Renal pelvis (tissue), 12 donors: ENCODE results near the gene LMO7. TPM values are rescaled to one million over a fixed set of nuclear protein-coding genes. Genes with fewer than 3 reads are reported as not detected.
A peak's percentile ranks its signal among the peaks of the same experiment; 100 is the strongest.

Experiments
- DNase-seq: peaks from one replicate; pipeline ENCODE4 v3.0.0-alpha.2; 2013
- long read RNA-seq, 16 experiments: transcript quantifications; one replicate each; lab custom pipeline, GENCODE V29; 2026
- polyA plus RNA-seq, 3 donors: library from polyadenylated mRNA; unstranded; fragments of 120-200 nt; gene quantifications; one replicate each; pipeline ENCODE4 v1.2.1, GENCODE V29; 2013; ENCODE audit not compliant: insufficient read length in 3 of 3

Gene LMO7
- 100 to 1,000 TPM in 1 of 3 donors, 10 to 100 TPM in 2; 84.7 to 101 (median 88.0) TPM for polyA plus RNA-seq
- long read RNA-seq, donor 1, transcript LMO7-227 (1 exons, 2,039 nt): major isoform, 6 of 7 reads
- long read RNA-seq, donor 1, partial matches to known transcripts: 0 of 7 reads
- long read RNA-seq, donor 1, other reads (novel, unspliced or antisense): 0 of 7 reads
- long read RNA-seq, donor 2, partial matches to known transcripts: 0 of 5 reads
- long read RNA-seq, donor 2, other reads (novel, unspliced or antisense): 0 of 5 reads
- long read RNA-seq, donor 3, transcript LMO7-227 (1 exons, 2,039 nt): major isoform, 12 of 15 reads
- long read RNA-seq, donor 3, partial matches to known transcripts: 0 of 15 reads
- long read RNA-seq, donor 3, other reads (novel, unspliced or antisense): 0 of 15 reads
- long read RNA-seq, donor 4, transcript LMO7-227 (1 exons, 2,039 nt): major isoform, 17 of 17 reads
- long read RNA-seq, donor 4, partial matches to known transcripts: 0 of 17 reads
- long read RNA-seq, donor 4, other reads (novel, unspliced or antisense): 0 of 17 reads
- long read RNA-seq, donor 5, transcript LMO7-227 (1 exons, 2,039 nt): major isoform, 5 of 6 reads
- long read RNA-seq, donor 5, partial matches to known transcripts: 0 of 6 reads
- long read RNA-seq, donor 5, other reads (novel, unspliced or antisense): 0 of 6 reads
- long read RNA-seq, donor 6, transcript LMO7-227 (1 exons, 2,039 nt): major isoform, 12 of 12 reads
- long read RNA-seq, donor 6, partial matches to known transcripts: 0 of 12 reads
- long read RNA-seq, donor 6, other reads (novel, unspliced or antisense): 0 of 12 reads
- long read RNA-seq, donor 7, transcript LMO7-227 (1 exons, 2,039 nt): major isoform, 10 of 16 reads
- long read RNA-seq, donor 7, partial matches to known transcripts: 0 of 16 reads
- long read RNA-seq, donor 7, other reads (novel, unspliced or antisense): 0 of 16 reads
- long read RNA-seq, donor 8, transcript LMO7-227 (1 exons, 2,039 nt): major isoform, 5 of 5 reads
- long read RNA-seq, donor 8, partial matches to known transcripts: 0 of 5 reads
- long read RNA-seq, donor 8, other reads (novel, unspliced or antisense): 0 of 5 reads
- long read RNA-seq, donor 9, transcript LMO7-227 (1 exons, 2,039 nt): major isoform, 15 of 15 reads
- long read RNA-seq, donor 9, partial matches to known transcripts: 0 of 15 reads
- long read RNA-seq, donor 9, other reads (novel, unspliced or antisense): 0 of 15 reads
- long read RNA-seq, donor 10, transcript LMO7-227 (1 exons, 2,039 nt): major isoform, 13 of 16 reads
- long read RNA-seq, donor 10, partial matches to known transcripts: 0 of 16 reads
- long read RNA-seq, donor 10, other reads (novel, unspliced or antisense): 0 of 16 reads
- long read RNA-seq, donor 11, transcript LMO7-227 (1 exons, 2,039 nt): major isoform, 7 of 7 reads
- long read RNA-seq, donor 11, partial matches to known transcripts: 0 of 7 reads
- long read RNA-seq, donor 11, other reads (novel, unspliced or antisense): 0 of 7 reads
- long read RNA-seq, donor 12, transcript LMO7-227 (1 exons, 2,039 nt): major isoform, 5 of 6 reads
- long read RNA-seq, donor 12, partial matches to known transcripts: 0 of 6 reads
- long read RNA-seq, donor 12, other reads (novel, unspliced or antisense): 0 of 6 reads
- long read RNA-seq, donor 13, transcript LMO7-227 (1 exons, 2,039 nt): major isoform, 11 of 15 reads
- long read RNA-seq, donor 13, partial matches to known transcripts: 0 of 15 reads
- long read RNA-seq, donor 13, other reads (novel, unspliced or antisense): 0 of 15 reads
- long read RNA-seq, donor 14: 0 reads
- long read RNA-seq, donor 15: 0 reads
- long read RNA-seq, donor 16, transcript LMO7-227 (1 exons, 2,039 nt): major isoform, 10 of 12 reads
- long read RNA-seq, donor 16, partial matches to known transcripts: 0 of 12 reads
- long read RNA-seq, donor 16, other reads (novel, unspliced or antisense): 0 of 12 reads

- peak; percentile 46 for DNase-seq
Observed at GRCh38 chr13:75635828-75636435, at the start of gene LMO7. Gene LMO7 (plus strand): TSS chr13:75636330. CDS start chr13:75636658, 328 bp downstream.

- no peak for DNase-seq
Observed at GRCh38 chr13:75587679-75588078, 48.5 kb upstream of the LMO7 start.

GRCh38 chr13:75596657-75597182 lies 39.4 kb upstream of the LMO7 start:
- no peak for DNase-seq

GRCh38 chr13:75600371-75600770 lies 35.8 kb upstream of the LMO7 start:
- DNase-seq: no peak

- no peak for DNase-seq
Observed at GRCh38 chr13:75603038-75603437, 33.1 kb upstream of the LMO7 start.

- no peak for DNase-seq
Observed at GRCh38 chr13:75607447-75607846, 28.7 kb upstream of the LMO7 start.

- no peak for DNase-seq
Observed at GRCh38 chr13:75610466-75610865, 25.7 kb upstream of the LMO7 start.

- no peak for DNase-seq
Observed at GRCh38 chr13:75612354-75612753, 23.8 kb upstream of the LMO7 start.

GRCh38 chr13:75617230-75617629 lies 18.9 kb upstream of the LMO7 start:
- no peak for DNase-seq

- DNase-seq: no peak
Observed at GRCh38 chr13:75618308-75618707, 17.8 kb upstream of the LMO7 start.

GRCh38 chr13:75620020-75620419 lies 16.1 kb upstream of the LMO7 start:
- DNase-seq: no peak

GRCh38 chr13:75621147-75621546 lies 15.0 kb upstream of the LMO7 start:
- no peak for DNase-seq

- DNase-seq: no peak
Observed at GRCh38 chr13:75628801-75629200, 7.3 kb upstream of the LMO7 start.

GRCh38 chr13:75633285-75633684 lies 2.8 kb upstream of the LMO7 start:
- no peak for DNase-seq

- DNase-seq: no peak
Observed at GRCh38 chr13:75635101-75635827, 866 bp upstream of the LMO7 start.

GRCh38 chr13:75636436-75637180 lies 478 bp downstream of the LMO7 start:
- DNase-seq: no peak

- DNase-seq: no peak
Observed at GRCh38 chr13:75637181-75637750, 1.1 kb downstream of the LMO7 start.

GRCh38 chr13:75639454-75639853 lies 3.3 kb downstream of the LMO7 start:
- no peak for DNase-seq
